ENCODE data around the gene RPL18. TPM values are rescaled to one million over a fixed set of nuclear protein-coding genes. Genes with fewer than 3 reads are reported as not detected.

RPL18 gene
- total and polyA plus RNA-seq, 9 of the 15 experiments (the other 6 are each of a cell fraction or from before 2014, with no cell fraction given) = 312 to 2,635 (median 1,653) TPM

- TF ChIP-seq MITF (IDR thresholded peaks at IDR 0.05) = no peak
- TF ChIP-seq MBD1 (CRISPR knock-in tag; IDR thresholded peaks at IDR 0.05) = no peak
- no peak for TF ChIP-seq RAD21 (CRISPR knock-in tag; conservative IDR thresholded peaks at IDR 0.05 in 1 of 2, IDR thresholded peaks at IDR 0.05 in 1 of 2)
- TF ChIP-seq NONO (IDR thresholded peaks at IDR 0.05; ENCODE audit: low read depth in 2 of 2, low read length in 1 of 2) = no peak
- TF ChIP-seq ZNF639 (CRISPR knock-in tag; conservative IDR thresholded peaks at IDR 0.05 in 1 of 2, IDR thresholded peaks at IDR 0.05 in 1 of 2) = no peak
- no peak for TF ChIP-seq CBX2 (IDR thresholded peaks at IDR 0.05; ENCODE audit: insufficient read depth, low read length, poor library complexity, severe bottlenecking)
- 0 out of 2 replicates have a peak, but pooled peaks have one; percentile 51 for TF ChIP-seq E2F4 (CRISPR knock-in tag; IDR thresholded peaks at IDR 0.05; ENCODE audit: low read depth)
- TF ChIP-seq KLF6 (CRISPR knock-in tag; IDR thresholded peaks at IDR 0.05; ENCODE audit: borderline replicate concordance) = no peak
- no peak for TF ChIP-seq KLF16 (IDR thresholded peaks at IDR 0.05)
- peak; percentile 41; the same call in 1 of the 2 replicates for TF ChIP-seq HDGF (IDR thresholded peaks at IDR 0.05)
- TF ChIP-seq RFX1 (IDR thresholded peaks at IDR 0.05) = no peak
- no peak for TF ChIP-seq SIN3B (IDR thresholded peaks at IDR 0.05; ENCODE audit: low read depth)
- TF ChIP-seq TEAD1 (CRISPR knock-in tag; IDR thresholded peaks at IDR 0.05) = no peak
- TF ChIP-seq CREB1 (IDR thresholded peaks at IDR 0.05) = no peak
- no peak for TF ChIP-seq CREB1 (CRISPR knock-in tag; IDR thresholded peaks at IDR 0.05)
- TF ChIP-seq CREB3 (tag; conservative IDR thresholded peaks at IDR 0.05; ENCODE audit: low read depth) = 0 out of 2 replicates have a peak, but pooled peaks have one; percentile 23
- TF ChIP-seq COPS2 (conservative IDR thresholded peaks at IDR 0.05) = no peak
- TF ChIP-seq ZNF436 (CRISPR knock-in tag; IDR thresholded peaks at IDR 0.05) = peak; percentile 24; the same call in 1 of the 2 replicates
- TF ChIP-seq ZNF121 (CRISPR knock-in tag; conservative IDR thresholded peaks at IDR 0.05) = 0 out of 2 replicates have a peak, but pooled peaks have one; percentile 35
These were observed 15.0 kb upstream of the RPL18 start (continued) for GRCh38 chr19:48634036-48634342.

All from K562 (cell line).